Esophagus (tissue), 2 donors: Measurements from ENCODE around the gene AP3S2. TPM values are rescaled to one million over a fixed set of nuclear protein-coding genes. Genes with fewer than 3 reads are reported as not detected.

ENCODE experiments used
- H3K27ac ChIP-seq, 2 donors: one replicate each; pipeline ENCODE4 v1.5.1; 2013; ENCODE audit warnings: low read depth in 2 of 2, mild to moderate bottlenecking in 2 of 2, inconsistent platforms in 1 of 2, low read length in 1 of 2, moderate library complexity in 1 of 2
- H3K27me3 ChIP-seq, 2 donors: one replicate each; pipeline ENCODE4 v1.6.1; 2013; ENCODE audit warnings: low read length in 2 of 2, control low read depth in 1 of 2, mild to moderate bottlenecking in 1 of 2; ENCODE audit not compliant: insufficient read depth in 2 of 2, control insufficient read depth in 1 of 2
- H3K36me3 ChIP-seq, 2 donors: one replicate each; pipeline ENCODE4 v1.6.1; 2013; ENCODE audit warnings: low read length in 1 of 2; ENCODE audit not compliant: control insufficient read depth in 2 of 2, insufficient read depth in 2 of 2
- H3K4me1 ChIP-seq, 2 donors: one replicate each; pipeline ENCODE4 v1.6.1; 2013; ENCODE audit warnings: low read length in 1 of 2; ENCODE audit not compliant: control insufficient read depth in 2 of 2, insufficient read depth in 2 of 2
- H3K4me3 ChIP-seq, 2 donors: one replicate each; pipeline ENCODE4 v1.5.1; 2013; ENCODE audit warnings: low read length in 2 of 2, mild to moderate bottlenecking in 2 of 2, low read depth in 1 of 2, moderate library complexity in 1 of 2
- H3K9me3 ChIP-seq, 2 donors: one replicate each; pipeline ENCODE4 v1.6.1; 2013; ENCODE audit warnings: mild to moderate bottlenecking in 2 of 2, low read depth in 1 of 2, low read length in 1 of 2, moderate library complexity in 1 of 2; ENCODE audit not compliant: control insufficient read depth in 2 of 2, insufficient read depth in 1 of 2
- WGBS, 2 donors: extraction: QIAGEN DNeasy Blood & Tissue Kit; methylation state at CpG; one replicate each; pipeline ENCODE4 v1.1.7; 2013; 5-methylcytosine and 5-hydroxymethylcytosine counted together
- polyA plus RNA-seq, 2 donors: library from polyadenylated mRNA; stranded (reverse); fragments of 200-250 nt; gene quantifications; one replicate each; pipeline ENCODE4 v1.2.3, GENCODE V29; 2013
- donor health status: healthy with polysubstance abuse.
- donor health status: Bipolar disorder and iron deficiency.

AP3S2 gene
- polyA plus RNA-seq, 2 donors: 6.0 to 11.6 TPM

GRCh38 chr15:89780601-89781000, 113.2 kb downstream of the AP3S2 start:
- Histone ChIP-seq H3K9me3 (no peaks in the 10 kb centered on the region), H3K36me3 (no peaks in the 10 kb centered on the region), H3K4me1 (peaks cover 0 to 25% of the 10 kb centered on the region in 2 donors), H3K27me3 (no peaks in the 10 kb centered on the region), H3K4me3 (no peak overlapping the region), H3K27ac (peak overlapping the region in 1 of 2 donors; percentile 92)
- 60 to 62% methylated on average over 6 of the region's 6 CpGs for WGBS, 2 donors

Other genes with a start within 250 kb of the AP3S2 start
- 1 to 10 TPM in 1 of 2 donors, under 1 TPM in 1; 1.00 to 1.1 TPM for gene KIF7, start 238.5 kb downstream of the AP3S2 start, polyA plus RNA-seq
- 1 to 10 TPM in 1 of 2 donors, under 1 TPM in 1; 0.73 to 1.3 TPM for gene PLIN1, start 214.6 kb downstream of the AP3S2 start, polyA plus RNA-seq
- 1 to 10 TPM; 4.2 to 5.7 TPM for gene PEX11A, start 203.2 kb downstream of the AP3S2 start, polyA plus RNA-seq
- gene WDR93, start 203.2 kb downstream of the AP3S2 start, polyA plus RNA-seq: under 1 TPM in 1 of 2 donors, not detected in 1; 0.02 TPM
- under 1 TPM; 0.08 to 0.35 TPM for gene MESP1, start 142.7 kb downstream of the AP3S2 start, polyA plus RNA-seq
- under 1 TPM; 0.56 to 0.75 TPM for gene MESP2, start 117.7 kb downstream of the AP3S2 start, polyA plus RNA-seq
- gene ANPEP, start 79.1 kb downstream of the AP3S2 start, polyA plus RNA-seq: 1 to 10 TPM; 1.2 to 1.4 TPM
- gene ARPIN, start 19.0 kb upstream of the AP3S2 start, polyA plus RNA-seq: 10 to 100 TPM in 1 of 2 donors, 1 to 10 TPM in 1; 6.8 to 10.9 TPM
- gene ZNF710, start 107.3 kb upstream of the AP3S2 start, polyA plus RNA-seq: 10 to 100 TPM; 21.1 to 62.1 TPM
- gene IDH2, start 208.5 kb upstream of the AP3S2 start, polyA plus RNA-seq: 10 to 100 TPM; 63.5 to 98.5 TPM